Upper lobe of left lung (tissue), 6 donors: ENCODE results near the gene AKAP12. TPM values are rescaled to one million over a fixed set of nuclear protein-coding genes. Genes with fewer than 3 reads are reported as not detected.
"Not testable (repeated sequence)": the region's sequence is repeated elsewhere in the genome, so short reads cannot be mapped to it uniquely, and the experiment has no call there.

Source experiments
- ATAC-seq, 2 donors: fragments of 200-7000 bp; cut with Tn5 transposase; one replicate each; pipeline ENCODE4 v1.9.1; 2022; ENCODE audit warnings: mild to moderate bottlenecking in 2 of 2, moderate library complexity in 2 of 2; ENCODE audit not compliant: low FRiP score in 2 of 2
- DNase-seq, 2 donors: peaks; one replicate each; pipeline ENCODE4 v3.0.0-alpha.2; 2019 to 2020
- H3K27ac ChIP-seq, 4 donors: fragments of 200-600 bp; sonication (generic); one replicate each; pipeline ENCODE4 v1.5.1; 2016 to 2019
- H3K27me3 ChIP-seq, 4 donors: fragments of 200-600 bp; sonication (generic); one replicate each; pipeline ENCODE4 v1.5.1; 2017 to 2019
- H3K36me3 ChIP-seq, 4 donors: fragments of 200-600 bp; sonication (generic); one replicate each; pipeline ENCODE4 v1.5.1; 2016 to 2019
- H3K4me1 ChIP-seq, 4 donors: fragments of 200-600 bp; sonication (generic); one replicate each; pipeline ENCODE4 v1.5.1; 2018 to 2019
- H3K4me3 ChIP-seq, 4 donors: fragments of 200-600 bp; sonication (generic); one replicate each; pipeline ENCODE4 v1.5.1; 2017 to 2019; ENCODE audit warnings: mild to moderate bottlenecking in 2 of 4, moderate library complexity in 1 of 4
- H3K9me3 ChIP-seq, 4 donors: fragments of 200-600 bp; sonication (generic); one replicate each; pipeline ENCODE4 v1.5.1; 2018 to 2019
- CTCF ChIP-seq, 6 experiments: fragments of 450-650 bp in 4 of 6; fragments of 200-600 bp in 2 of 6; sonication (generic) in 2 of 6; IDR thresholded peaks; one replicate each; pipeline ENCODE4 v1.5.1; 2016 to 2019; ENCODE audit warnings: antibody characterized with exemption in 6 of 6
- EP300 ChIP-seq, 4 donors: sonication (generic); formaldehyde crosslinking; IDR thresholded peaks; one replicate each; pipeline ENCODE4 v1.5.1; 2017; ENCODE audit warnings: antibody characterized with exemption in 4 of 4, control low read depth in 2 of 4
- POLR2A ChIP-seq, 4 donors: fragments of 450-650 bp; IDR thresholded peaks; one replicate each; pipeline ENCODE4 v1.5.1; 2016 to 2017; ENCODE audit warnings: antibody characterized with exemption in 4 of 4, mild to moderate bottlenecking in 2 of 4
- POLR2AphosphoS5 ChIP-seq, 2 donors: sonication (generic); formaldehyde crosslinking; IDR thresholded peaks; one replicate each; pipeline ENCODE4 v1.5.1; 2017; ENCODE audit warnings: antibody characterized with exemption in 2 of 2
- WGBS, 2 donors: methylation state at CpG; one replicate each; pipeline ENCODE4 v1.1.5; 2017 to 2018; 5-methylcytosine and 5-hydroxymethylcytosine counted together
- total RNA-seq, 6 donors: library from RNA; depleted of rRNA in 4 of 6; stranded (reverse); fragments of >200 nt in 4 of 6; gene quantifications; one replicate each; pipeline versions ENCODE4 v1.1.0 to v1.2.1, GENCODE V29; 2016 to 2021
- donor health status: DM: no; HTN: no; CAD: no; lungs with moderate emphysema.
- donor health status: DM: no; HTN: yes; CAD: no; lungs with severe emphysema.

Gene AKAP12
- total RNA-seq, 6 donors from 2014 or later: 17.7 to 67.7 (median 37.7) TPM

- H3K36me3 ChIP-seq: no peaks in the 10 kb centered on the region
- TF ChIP-seq POLR2A (IDR thresholded peaks at IDR 0.05): no peak
- TF ChIP-seq EP300 (IDR thresholded peaks at IDR 0.05): no peak
- TF ChIP-seq POLR2AphosphoS5 (IDR thresholded peaks at IDR 0.05): no peak
- TF ChIP-seq CTCF (IDR thresholded peaks at IDR 0.05): no peak
- no peaks in the 10 kb centered on the region for H3K9me3 ChIP-seq
- ATAC-seq (no peak), DNase-seq (no peak)
- H3K4me1 ChIP-seq: peaks cover 0 to 4% (median 0%) of the 10 kb centered on the region in 4 donors
- no peak overlapping the region for H3K27ac ChIP-seq
- no peaks in the 10 kb centered on the region for H3K27me3 ChIP-seq
- H3K4me3 ChIP-seq: no peak overlapping the region
Observed at GRCh38 chr6:151335930-151336329, 96.2 kb downstream of the AKAP12 start.

- H3K27ac ChIP-seq: no peak overlapping the region
- no peak overlapping the region for H3K4me3 ChIP-seq
- no peak for TF ChIP-seq EP300 (IDR thresholded peaks at IDR 0.05)
- no peak for TF ChIP-seq POLR2A (IDR thresholded peaks at IDR 0.05)
- no peak for TF ChIP-seq POLR2AphosphoS5 (IDR thresholded peaks at IDR 0.05)
- no peak for TF ChIP-seq CTCF (IDR thresholded peaks at IDR 0.05)
- peaks cover 0 to 4% (median 0%) of the 10 kb centered on the region in 4 donors for H3K4me1 ChIP-seq
- no peak for ATAC-seq
- WGBS, 2 donors: 93 to 95% methylated on average over 11 of the region's 11 CpGs
- H3K9me3 ChIP-seq: no peaks in the 10 kb centered on the region
- DNase-seq: no peak
- no peaks in the 10 kb centered on the region for H3K27me3 ChIP-seq
- peaks cover 0 to 4% (median 0%) of the 10 kb centered on the region in 4 donors for H3K36me3 ChIP-seq
Observed at GRCh38 chr6:151338651-151339200, 99.0 kb downstream of the AKAP12 start.

GRCh38 chr6:151339369-151339768 lies 99.6 kb downstream of the AKAP12 start:
- Histone ChIP-seq H3K36me3 (peaks cover 0 to 4% (median 0%) of the 10 kb centered on the region in 4 donors), H3K4me3 (no peak overlapping the region), H3K27ac (no peak overlapping the region), H3K9me3 (no peaks in the 10 kb centered on the region), H3K27me3 (no peaks in the 10 kb centered on the region), H3K4me1 (peaks cover 0 to 4% (median 0%) of the 10 kb centered on the region in 4 donors)
- DNase-seq (no peak), ATAC-seq (no peak)
- no peak for TF ChIP-seq POLR2A (IDR thresholded peaks at IDR 0.05)
- WGBS, 2 donors: 85 to 90% methylated on average over 4 of the region's 4 CpGs

- ATAC-seq: no peak
- H3K9me3 ChIP-seq: no peaks in the 10 kb centered on the region
- 86 to 87% methylated on average over 14 to 15 of the region's 15 CpGs for WGBS, 2 donors
- TF ChIP-seq EP300 (IDR thresholded peaks at IDR 0.05) (no peak), POLR2AphosphoS5 (IDR thresholded peaks at IDR 0.05) (no peak), POLR2A (IDR thresholded peaks at IDR 0.05) (no peak), CTCF (IDR thresholded peaks at IDR 0.05) (no peak)
- no peaks in the 10 kb centered on the region for H3K27me3 ChIP-seq
- no peaks in the 10 kb centered on the region for H3K4me1 ChIP-seq
- DNase-seq: no peak
- peaks cover 0 to 4% (median 0%) of the 10 kb centered on the region in 4 donors for H3K36me3 ChIP-seq
- no peak overlapping the region for H3K27ac ChIP-seq
- no peak overlapping the region for H3K4me3 ChIP-seq
Observed at GRCh38 chr6:151340219-151340978, 100.6 kb downstream of the AKAP12 start.

GRCh38 chr6:151341476-151342195 lies 101.9 kb downstream of the AKAP12 start:
- no peak for TF ChIP-seq POLR2AphosphoS5 (IDR thresholded peaks at IDR 0.05)
- no peak for TF ChIP-seq CTCF (IDR thresholded peaks at IDR 0.05)
- no peak for TF ChIP-seq EP300 (IDR thresholded peaks at IDR 0.05)
- TF ChIP-seq POLR2A (IDR thresholded peaks at IDR 0.05): no peak
- ATAC-seq: peak in 1 of 2 donors; percentile 34
- Histone ChIP-seq H3K9me3 (no peaks in the 10 kb centered on the region), H3K27me3 (no peaks in the 10 kb centered on the region), H3K36me3 (peaks cover 0 to 4% (median 0%) of the 10 kb centered on the region in 4 donors), H3K4me1 (peaks cover 0 to 6% (median 1%) of the 10 kb centered on the region in 4 donors), H3K4me3 (no peak overlapping the region), H3K27ac (no peak overlapping the region)
- 97% methylated on average over 32 to 40 of the region's 52 CpGs for WGBS, 2 donors
- peak in 1 of 2 donors; percentile 83 for DNase-seq

- H3K9me3 ChIP-seq, H3K4me3 ChIP-seq, H3K36me3 ChIP-seq: not testable (repeated sequence)
Observed at GRCh38 chr6:151342750-151343149, 103.0 kb downstream of the AKAP12 start.

More at GRCh38 chr6:151342750-151343149, 103.0 kb downstream of the AKAP12 start:
- H3K4me1 ChIP-seq, ATAC-seq, DNase-seq, H3K27ac ChIP-seq, H3K27me3 ChIP-seq: not testable (repeated sequence)
- 91 to 95% methylated on average over 10 of the region's 10 CpGs for WGBS, 2 donors
